HL-60 (cell line): ENCODE results near the gene DLEC1.

ENCODE experiments used
- DNase-seq, 2 experiments: peaks; one replicate each; pipeline ENCODE4 v3.0.0-alpha.2; 2010 to 2020; ENCODE audit warnings: low read depth in 1 of 2, low spot score in 1 of 2
- H3K27ac ChIP-seq: fragments of 250-450 bp; sonication (Bioruptor Pico); replicated peaks from 2 replicates; pipeline ENCODE4 v1.5.1; 2020; ENCODE audit warnings: mild to moderate bottlenecking, moderate library complexity
- H3K27me3 ChIP-seq: fragments of 250-450 bp; sonication (Bioruptor Pico); 2 replicates; pipeline ENCODE4 v1.5.1; 2021; ENCODE audit warnings: mild to moderate bottlenecking, moderate library complexity; ENCODE audit not compliant: insufficient read depth, poor library complexity, severe bottlenecking
- H3K4me3 ChIP-seq: replicated peaks from 2 replicates; pipeline ENCODE4 v1.5.1; 2011; ENCODE audit warnings: mild to moderate bottlenecking, control low read depth, low read length; ENCODE audit not compliant: insufficient read depth
- CTCF ChIP-seq: IDR thresholded peaks from one replicate; pipeline ENCODE4 v1.5.1; 2011; ENCODE audit warnings: low read length, control low read depth, inconsistent platforms; ENCODE audit not compliant: insufficient read depth
- GABPA ChIP-seq: IDR thresholded peaks from 2 replicates; pipeline ENCODE4 v1.6.1; 2012; ENCODE audit warnings: low read depth
- POLR2AphosphoS5 ChIP-seq: IDR thresholded peaks from 2 replicates; pipeline ENCODE4 v1.6.1; 2012; ENCODE audit warnings: low read depth
- REST ChIP-seq: IDR thresholded peaks from 2 replicates; pipeline ENCODE4 v1.6.1; 2012; ENCODE audit warnings: low read depth; ENCODE audit not compliant: insufficient replicate concordance
- SPI1 ChIP-seq: IDR thresholded peaks from 2 replicates; pipeline ENCODE4 v1.6.1; 2012; ENCODE audit warnings: low read depth, mild to moderate bottlenecking, borderline replicate concordance

The DLEC1 gene

DNA sequence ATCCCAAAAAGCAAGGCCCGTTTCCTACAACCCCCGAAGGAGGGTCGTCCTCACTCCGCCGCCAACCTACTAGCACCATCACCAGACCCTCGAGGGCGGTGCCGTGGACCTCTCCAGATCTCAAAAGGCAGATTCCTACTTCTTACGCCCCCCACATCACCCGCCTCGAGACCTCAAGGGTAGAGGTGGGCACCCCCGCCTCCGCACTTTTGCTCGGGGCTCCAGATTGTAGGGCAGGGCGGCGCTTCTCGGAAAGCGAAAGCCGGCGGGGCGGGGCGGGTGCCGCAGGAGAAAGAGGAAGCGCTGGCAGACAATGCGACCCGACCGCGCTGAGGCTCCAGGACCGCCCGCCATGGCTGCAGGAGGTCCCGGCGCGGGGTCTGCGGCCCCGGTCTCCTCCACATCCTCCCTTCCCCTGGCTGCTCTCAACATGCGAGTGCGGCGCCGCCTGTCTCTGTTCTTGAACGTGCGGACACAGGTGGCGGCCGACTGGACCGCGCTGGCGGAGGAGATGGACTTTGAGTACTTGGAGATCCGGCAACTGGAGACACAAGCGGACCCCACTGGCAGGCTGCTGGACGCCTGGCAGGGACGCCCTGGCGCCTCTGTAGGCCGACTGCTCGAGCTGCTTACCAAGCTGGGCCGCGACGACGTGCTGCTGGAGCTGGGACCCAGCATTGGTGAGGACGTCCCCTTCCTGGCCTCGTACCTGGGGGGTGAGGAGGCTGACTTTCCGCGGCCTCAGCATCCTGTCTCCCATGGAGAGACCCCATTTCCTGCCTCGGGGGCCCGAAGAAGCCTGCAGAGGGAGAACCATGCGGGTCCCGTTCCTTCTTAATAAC lies 99.6 kb downstream of the DLEC1 start, which contains the start of gene MYD88:
Gene MYD88 (plus strand): TSS at position 313 of the 842 bp plus-strand sequence. CDS start 40 bp downstream, at position 353.
- TF ChIP-seq SPI1 = peak; percentile 97
- no peak for TF ChIP-seq CTCF
- peak; percentile 51 for TF ChIP-seq REST
- peak; percentile 69; the same call in 1 of the 2 replicates for TF ChIP-seq POLR2AphosphoS5
- Histone ChIP-seq H3K4me3 (peak within 1 kb of the TSS; percentile 77), H3K27ac (peak within 1 kb of the TSS; percentile 77), H3K27me3 (no peaks in the 10 kb centered on the region)
- DNase-seq = peak in 1 of 2 experiments; percentile 87

- DNase-seq = no peak
- TF ChIP-seq SPI1 (no peak), CTCF (no peak)
- peak overlapping the region; percentile 77 for H3K4me3 ChIP-seq
- H3K27ac ChIP-seq = peak overlapping the region; percentile 77
- no peaks in the 10 kb centered on the region for H3K27me3 ChIP-seq
Observed at GRCh38 chr3:38139191-38139590, 100.2 kb downstream of the DLEC1 start.

- TF ChIP-seq SPI1 (no peak), GABPA (no peak), POLR2AphosphoS5 (no peak), REST (no peak), CTCF (no peak)
- H3K27ac ChIP-seq = no peak overlapping the region
- H3K4me3 ChIP-seq = peak overlapping the region; percentile 77
- DNase-seq = no peak
- H3K27me3 ChIP-seq = no peaks in the 10 kb centered on the region
Observed at GRCh38 chr3:38139652-38140051, 100.6 kb downstream of the DLEC1 start.
